PC-3 (cell line): ENCODE measurements around the gene EIF4EBP3.

ENCODE experiments used
- EZH2 ChIP-seq: fragments of 300-600 bp; sonication (generic); IDR thresholded peaks from one replicate; pipeline ENCODE4 v1.6.1; 2017; ENCODE audit warnings: antibody characterized with exemption, mild to moderate bottlenecking, low read length; ENCODE audit not compliant: unreplicated experiment
- EZH2phosphoT487 ChIP-seq: fragments of 300-600 bp; sonication (generic); IDR thresholded peaks from 2 replicates; pipeline ENCODE4 v1.6.1; 2018; ENCODE audit warnings: mild to moderate bottlenecking, antibody characterized with exemption, low read length, borderline replicate concordance

DNA sequence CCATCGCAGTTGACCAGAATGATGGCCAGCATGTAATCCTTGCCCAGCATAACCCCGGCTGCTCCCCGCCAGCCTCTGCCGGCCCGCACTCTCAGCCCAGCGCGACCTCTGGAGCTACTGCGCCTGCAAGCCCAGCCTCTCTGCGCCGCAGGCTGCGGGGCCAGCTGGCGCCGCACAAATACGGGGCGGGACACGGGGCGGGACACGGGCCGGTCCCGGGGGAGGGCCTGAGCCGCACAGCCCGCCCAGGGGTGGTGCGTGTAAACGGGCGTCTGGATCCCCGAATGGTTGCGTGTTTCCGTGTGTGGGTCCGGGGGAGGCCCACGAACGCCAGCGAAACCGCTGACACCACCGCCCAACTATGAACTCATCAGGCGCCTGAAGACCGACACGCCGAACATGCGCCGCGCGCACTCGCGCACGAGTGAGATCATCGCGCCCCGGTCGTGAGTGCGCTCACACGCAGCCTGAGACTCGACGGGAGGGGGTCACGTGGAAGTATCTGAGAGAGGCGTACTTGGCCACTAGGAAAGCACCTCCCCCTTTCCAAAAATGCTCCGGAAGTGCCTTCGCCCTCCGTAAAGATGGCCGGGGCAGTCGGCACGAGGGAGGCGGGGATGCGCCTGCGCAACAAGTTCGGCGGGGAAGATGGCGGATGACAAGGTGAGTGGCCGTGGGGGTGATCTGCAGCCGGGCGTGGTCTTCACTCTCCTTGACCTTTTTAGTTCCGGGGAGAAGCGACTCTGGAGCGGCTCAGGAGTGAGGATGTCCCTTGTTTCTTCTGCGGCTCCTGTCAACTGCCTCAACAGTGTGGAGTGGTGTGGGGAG is 16.9 kb downstream of the EIF4EBP3 start, which contains the start of the genes APBB3 and SLC35A4:
- TF ChIP-seq EZH2 (no peak), EZH2phosphoT487 (no peak)
